ENCODE data around the gene PLCL1.
A peak's percentile ranks its signal among the peaks of the same experiment; 100 is the strongest.
"Not testable (repeated sequence)": the region's sequence is repeated elsewhere in the genome, so short reads cannot be mapped to it uniquely, and the experiment has no call there.

The PLCL1 gene

DNA sequence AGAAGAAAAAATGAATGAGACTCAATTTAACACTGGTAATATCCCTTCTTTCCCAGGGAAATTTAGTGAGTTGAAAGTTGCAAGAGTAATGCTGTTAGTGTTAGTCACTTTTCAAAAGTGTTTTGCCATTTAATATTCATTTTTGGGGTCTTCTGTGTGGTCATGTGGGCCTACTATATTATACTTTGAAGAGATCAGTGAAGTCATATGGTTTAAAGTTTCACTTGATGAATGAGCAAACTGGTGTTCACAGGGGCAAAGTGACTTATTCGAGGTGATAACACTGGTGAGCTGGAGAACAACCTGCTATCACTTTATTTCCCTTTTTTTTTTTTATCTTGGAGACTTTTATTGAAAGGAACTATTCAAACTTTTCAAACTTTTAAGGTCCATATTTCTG is 196.0 kb downstream of the PLCL1 start:
- no peak for DNase-seq (ENCODE audit: low read depth)

DNA sequence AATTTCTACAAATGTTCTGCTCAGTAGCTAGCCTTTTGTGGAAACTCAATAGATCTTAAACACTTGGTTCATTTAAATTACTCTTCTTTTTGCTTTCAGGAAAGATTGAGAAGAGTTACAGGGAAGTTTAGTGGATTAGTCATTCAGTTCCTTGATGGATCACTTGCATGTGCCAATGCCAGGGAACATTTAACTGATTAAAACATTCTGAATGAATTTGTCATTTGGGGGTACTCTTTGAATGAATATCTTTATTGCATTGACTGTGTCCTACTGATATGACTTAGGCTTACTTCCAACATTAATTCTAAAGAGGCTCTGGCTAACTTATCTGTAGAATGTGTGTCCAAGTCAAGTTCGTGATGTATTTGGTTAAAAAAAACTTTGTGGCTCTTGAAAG is 199.8 kb downstream of the PLCL1 start:
- DNase-seq (ENCODE audit: low read depth), result no peak

DNA sequence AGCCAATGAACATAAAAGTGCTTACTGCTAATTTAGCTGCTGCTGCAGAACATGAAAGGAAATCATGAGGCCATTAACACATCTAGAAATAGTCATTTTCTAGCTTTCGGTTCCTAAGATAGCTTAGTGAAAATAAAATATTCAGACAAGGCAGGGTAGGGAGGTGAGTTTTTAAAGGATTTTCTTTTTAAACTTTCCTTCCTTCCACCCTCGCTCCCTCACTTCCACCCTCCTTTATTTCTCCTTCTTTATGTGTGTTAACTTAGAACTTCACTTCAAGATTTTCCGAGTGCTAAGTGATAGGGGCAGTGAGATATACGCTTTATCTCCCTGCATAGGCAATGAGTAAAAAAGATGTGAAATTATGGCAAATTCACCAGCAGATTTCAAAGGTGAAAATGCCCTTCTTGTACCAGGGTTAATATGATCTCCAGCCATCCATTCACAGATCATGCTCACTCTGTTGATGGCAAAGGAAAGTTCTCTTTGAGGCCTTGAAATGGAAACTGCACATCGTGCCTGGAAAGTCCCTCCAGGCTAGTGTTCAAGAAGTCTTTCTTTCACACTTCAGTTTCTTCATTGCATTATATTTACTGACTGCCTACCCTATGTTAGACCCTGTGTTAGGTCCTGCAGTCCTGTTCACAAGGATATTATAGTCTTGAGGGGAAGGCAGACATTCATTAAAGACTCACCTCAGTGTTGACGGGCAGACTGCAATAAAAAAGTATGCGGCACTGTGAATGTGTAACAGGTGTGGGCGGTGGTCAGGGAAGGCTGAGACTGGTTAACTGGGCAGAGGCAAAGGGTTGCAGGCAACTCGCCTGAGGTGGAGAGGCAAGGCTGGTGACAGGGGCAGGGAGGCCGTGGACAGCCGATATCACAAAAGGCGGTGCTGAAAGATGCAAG is 200.8 kb downstream of the PLCL1 start:
- no peak for DNase-seq (ENCODE audit: low read depth)

DNA sequence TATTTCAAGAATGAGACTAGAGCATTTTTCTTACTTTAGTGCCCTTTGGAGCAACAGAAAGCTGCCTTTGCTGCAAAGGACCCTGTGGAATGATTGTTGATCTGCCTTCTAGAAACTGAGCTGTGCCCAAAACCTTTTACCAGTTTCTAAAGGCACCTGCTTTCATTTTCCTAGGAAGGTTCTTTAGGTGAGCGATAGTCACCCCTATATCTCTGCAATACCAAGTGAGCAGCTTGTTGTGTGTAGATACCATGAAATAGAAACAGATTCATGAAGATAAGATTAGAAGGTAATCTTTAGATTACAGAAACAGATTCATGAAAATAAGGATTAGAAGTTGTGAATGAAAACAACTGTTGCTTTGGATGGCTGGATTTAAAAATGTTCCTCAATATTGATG is 202.3 kb downstream of the PLCL1 start:
- DNase-seq (ENCODE audit: low read depth), result no peak

DNA sequence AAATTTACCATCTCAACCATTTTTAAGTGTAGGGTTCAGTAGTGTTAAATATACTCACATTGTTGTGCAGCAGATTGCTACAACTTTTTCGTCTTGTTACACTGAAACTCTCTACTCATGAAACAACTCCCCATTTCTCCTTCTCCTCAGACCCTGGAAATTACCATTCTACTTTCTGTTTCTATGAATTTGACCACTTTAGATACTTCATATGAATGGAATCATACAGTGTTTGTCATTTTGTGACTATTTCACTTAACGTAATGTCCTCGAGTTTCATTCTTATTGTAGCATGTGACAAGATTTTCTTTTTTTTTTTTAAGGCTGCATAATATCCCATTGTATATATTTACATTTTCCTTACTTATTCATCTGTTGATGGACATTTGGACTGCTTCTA is 203.8 kb downstream of the PLCL1 start:
- DNase-seq (ENCODE audit: low read depth), result no peak

DNA sequence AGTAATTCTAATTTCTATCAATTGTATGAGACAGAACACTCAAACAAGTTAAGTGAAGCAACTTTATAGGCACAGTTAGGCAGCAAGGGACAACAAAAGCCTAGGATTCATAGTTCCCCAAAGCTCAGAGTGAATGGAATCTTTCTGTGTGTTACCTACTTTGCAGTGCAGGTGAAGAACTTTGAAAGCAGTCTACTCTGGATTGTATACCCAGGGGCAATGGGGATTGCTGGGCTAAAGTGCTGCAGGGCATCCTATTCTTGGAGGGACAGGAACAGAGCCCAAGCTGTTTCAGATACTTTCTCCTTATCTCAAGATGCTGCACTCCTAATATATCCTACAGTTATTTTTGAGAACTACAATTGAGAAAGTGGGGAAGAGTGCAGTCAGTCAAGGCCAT is 207.6 kb downstream of the PLCL1 start:
- no peak for DNase-seq (ENCODE audit: low read depth)

DNA sequence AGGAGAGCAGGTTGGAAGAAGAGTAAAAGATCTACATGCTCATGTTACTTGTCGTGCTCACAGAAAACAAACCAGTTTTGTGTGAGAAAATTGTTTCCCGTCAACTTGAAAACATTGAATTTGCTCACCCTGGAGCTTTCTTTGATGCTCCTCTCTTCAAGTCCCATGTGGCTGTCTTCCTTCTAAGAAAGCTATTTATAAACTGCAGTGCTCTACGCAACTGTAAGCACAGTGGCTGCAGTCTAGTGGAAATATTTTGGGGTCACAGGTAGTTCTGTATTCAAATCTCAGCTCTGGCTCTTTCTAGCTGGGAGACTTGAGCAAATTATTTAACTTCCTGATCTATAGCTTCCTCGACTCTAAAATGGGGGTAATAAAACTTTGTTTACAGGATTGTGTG is 211.8 kb downstream of the PLCL1 start:
- DNase-seq (ENCODE audit: low read depth), result no peak

DNA sequence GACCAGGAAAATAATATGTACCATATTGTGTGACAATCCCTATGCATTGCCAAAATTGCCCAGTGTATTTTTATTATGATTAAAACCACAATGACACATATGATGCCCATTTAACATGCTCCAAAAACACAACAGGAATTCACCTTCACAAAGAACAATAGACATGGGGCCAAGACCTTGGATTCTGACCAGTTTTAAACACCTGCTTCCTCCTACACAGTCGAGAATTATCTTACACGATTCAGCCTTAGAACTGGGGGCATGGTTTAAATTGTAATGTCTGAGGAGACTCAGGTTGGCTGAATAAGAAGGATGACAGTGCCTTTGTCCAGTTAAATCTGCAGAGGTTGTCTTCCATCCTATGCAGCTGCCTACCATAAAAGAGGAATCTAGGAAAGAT is 212.7 kb downstream of the PLCL1 start:
- DNase-seq (ENCODE audit: low read depth), result no peak

DNA sequence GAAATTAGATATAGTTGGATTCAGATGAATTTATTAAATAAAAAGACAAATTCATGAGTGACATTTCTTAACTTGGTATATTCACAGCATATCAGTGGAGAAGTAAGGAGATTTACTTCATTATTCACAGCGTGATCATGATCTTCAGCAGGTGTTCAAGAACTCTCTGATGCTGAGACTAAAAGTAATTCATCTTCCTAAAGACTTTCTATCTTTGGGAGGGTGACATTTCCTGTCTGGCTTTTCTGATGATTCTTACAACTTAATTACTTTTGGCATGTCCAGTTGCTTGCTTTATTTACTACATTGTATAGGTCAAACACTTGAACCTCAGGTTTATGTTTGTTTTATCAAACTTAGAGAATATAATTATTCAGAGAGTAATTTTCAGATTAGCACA is 224.6 kb downstream of the PLCL1 start:
- DNase-seq (ENCODE audit: low read depth), result no peak

DNA sequence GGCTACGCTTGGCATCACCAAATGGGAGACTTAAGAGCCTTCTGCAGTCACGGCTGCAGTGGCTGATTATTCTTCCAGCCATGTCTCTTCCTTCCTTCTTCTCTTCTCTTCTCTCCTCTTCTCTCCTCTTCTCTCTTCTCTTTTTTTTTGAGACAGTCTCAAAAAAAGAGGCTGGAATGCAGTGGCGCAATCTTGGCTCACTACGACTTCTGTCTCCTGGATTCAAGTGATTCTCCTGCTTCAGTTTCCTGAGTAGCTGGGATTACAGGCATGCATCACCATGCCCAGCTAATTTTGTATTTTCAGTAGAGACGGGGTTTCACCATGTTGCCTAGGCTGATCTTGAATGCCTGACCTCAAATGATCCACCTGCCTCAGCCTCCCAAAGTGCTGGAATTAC is 225.2 kb downstream of the PLCL1 start:
- DNase-seq (ENCODE audit: low read depth), result not testable (repeated sequence)

DNA sequence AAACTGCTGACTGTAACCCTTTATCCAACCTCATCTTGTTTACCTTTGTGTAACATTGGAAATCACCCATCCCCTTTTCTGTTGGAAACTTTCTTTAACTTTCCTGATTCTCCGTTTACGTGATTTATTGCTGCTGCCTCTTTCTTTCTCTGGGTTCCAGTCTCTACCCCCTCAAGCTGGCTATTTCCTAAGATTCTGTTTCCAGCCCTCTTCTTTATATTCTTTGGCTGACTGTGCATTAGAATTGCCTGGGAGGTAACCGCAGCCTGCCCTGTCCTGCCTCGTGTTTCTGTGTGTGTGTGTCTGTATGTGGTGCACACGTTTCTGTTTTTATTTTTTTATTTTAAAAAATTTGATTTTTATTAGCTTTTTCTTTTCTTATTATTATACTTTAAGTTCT is 229.2 kb downstream of the PLCL1 start:
- no peak for DNase-seq (ENCODE audit: low read depth)

DNA sequence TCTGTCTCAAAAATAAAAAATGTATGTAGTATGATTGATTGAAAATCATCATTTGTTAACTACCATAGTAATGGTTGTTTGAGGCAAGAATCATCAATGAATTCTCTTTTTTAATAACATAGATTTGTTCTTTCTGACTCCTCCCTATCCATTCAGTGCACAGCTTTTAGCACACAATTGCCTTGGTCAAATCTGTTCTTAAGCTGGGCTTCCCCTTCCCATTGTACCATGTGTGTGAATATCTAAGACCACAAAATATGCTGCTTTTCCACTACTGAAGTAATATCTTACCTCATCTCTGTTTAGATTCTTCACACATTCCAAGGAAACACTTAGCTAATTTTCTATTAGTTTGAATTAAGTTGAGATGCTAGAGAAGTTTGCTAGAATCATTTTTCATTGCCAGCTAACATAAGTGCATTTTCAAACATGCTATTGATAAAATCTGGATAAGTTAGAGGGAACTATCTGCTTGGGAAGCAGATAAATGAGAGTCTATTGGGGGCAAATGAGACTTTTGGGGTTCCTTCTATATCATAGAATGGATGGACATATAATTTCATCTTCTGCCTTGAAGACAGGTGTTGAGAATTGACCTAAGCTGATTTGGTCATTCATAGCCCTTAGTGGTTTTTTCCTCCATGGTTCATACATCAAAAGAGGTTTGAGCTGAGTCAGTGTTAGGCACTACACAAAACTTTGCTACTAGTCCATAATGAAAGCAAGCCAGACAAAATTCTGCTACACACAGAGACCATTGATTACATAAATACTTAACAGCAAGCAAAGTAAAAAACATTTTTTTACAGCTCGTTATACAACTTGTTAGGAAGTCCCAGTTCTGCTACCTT is 231.9 kb downstream of the PLCL1 start:
- DNase-seq (ENCODE audit: low read depth), result no peak

DNA sequence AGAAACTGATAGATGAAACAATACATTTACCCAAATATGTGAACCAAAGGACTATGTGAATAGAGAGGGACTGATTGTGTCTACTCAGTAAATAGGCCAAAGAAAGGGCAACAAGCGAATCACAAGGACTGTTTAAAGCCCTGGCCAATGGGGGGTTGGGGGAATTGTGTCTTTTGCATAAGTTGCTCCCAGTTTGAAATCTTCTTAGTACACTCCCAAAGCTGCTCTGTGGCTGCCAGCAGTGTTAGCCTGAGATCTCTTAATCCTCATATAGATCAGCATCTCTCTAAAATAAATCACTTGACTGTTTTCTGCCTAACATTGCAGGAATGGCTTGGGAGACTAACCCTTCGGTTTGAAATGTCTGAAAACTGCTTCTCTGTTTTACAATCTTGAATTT is 236.4 kb downstream of the PLCL1 start:
- no peak for DNase-seq (ENCODE audit: low read depth)

DNA sequence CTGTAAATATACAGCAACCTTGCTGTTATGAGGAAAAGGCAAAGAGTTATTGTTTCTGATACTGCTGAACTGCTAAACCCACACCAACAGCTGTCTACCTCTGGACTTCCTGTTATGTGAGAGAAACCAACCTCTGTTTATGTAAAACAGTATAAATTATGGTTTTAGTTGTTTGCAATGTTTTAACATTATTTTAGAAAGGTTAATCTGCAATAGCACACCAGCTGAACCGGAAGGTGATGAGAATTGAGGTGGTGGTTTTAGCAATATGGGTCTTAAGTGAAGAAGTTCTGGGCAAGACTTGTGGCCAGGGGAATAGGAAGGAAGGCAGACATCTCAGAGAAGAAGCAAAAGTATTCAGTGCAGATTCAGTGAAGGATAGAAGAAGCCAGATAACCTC is 237.8 kb downstream of the PLCL1 start:
- no peak for DNase-seq (ENCODE audit: low read depth)

DNA sequence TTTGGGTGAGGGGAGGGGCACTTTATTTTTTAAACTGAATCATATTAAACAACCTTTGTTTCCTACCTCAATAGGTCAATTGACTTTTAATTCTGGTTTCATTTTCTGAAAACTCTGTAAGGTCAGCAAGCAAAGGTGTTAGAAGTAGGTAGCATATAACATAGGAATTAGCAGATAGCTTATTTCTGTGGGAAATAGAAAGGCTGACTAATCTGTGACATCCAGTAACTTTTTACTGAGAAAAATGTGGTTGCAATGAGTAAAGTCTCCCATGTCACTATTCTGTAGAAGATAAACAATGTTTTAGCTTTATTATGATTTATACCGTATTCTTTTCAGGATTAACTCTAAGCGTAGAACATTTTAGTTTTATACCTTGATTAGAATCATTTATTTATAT is 240.4 kb downstream of the PLCL1 start:
- no peak for DNase-seq (ENCODE audit: low read depth)

DNA sequence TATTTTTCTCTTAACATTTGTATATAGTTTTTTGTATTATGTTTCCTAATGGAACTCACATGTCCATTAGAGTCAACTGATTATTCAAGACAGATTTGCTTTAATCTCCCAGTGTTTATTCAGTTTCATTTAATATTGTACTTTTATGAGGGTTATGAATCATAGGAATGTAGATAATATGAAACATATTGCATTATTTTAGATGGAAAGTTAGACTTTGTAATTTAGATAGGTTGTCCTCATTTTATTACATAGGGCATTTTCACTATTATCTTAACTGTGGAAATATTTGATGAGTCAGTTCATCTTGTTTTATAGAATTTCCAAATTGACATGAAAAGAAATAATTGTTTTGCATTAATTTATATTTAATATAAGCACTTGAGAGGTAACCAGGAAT is 240.8 kb downstream of the PLCL1 start:
- DNase-seq (ENCODE audit: low read depth), result no peak

DNA sequence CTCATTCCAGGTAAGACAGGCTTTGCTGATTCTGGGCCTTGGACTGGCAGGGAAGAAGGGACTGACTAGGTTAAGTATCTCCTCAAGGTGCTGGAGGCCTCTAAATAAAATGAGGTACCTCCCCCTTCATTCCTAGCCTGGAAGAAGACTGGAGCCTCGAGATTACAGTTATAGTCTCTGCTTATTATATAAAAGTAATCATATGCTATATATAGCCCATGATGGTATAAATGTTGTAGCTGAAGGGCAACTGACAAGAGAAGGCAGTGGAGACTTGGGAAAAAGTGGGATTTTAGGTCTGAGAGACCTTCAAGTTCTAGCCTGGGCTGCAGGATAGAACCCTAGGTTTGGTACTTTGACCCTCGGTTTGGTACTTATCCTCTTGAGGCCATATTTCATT is 248.3 kb downstream of the PLCL1 start:
- DNase-seq (ENCODE audit: low read depth), result no peak

DNA sequence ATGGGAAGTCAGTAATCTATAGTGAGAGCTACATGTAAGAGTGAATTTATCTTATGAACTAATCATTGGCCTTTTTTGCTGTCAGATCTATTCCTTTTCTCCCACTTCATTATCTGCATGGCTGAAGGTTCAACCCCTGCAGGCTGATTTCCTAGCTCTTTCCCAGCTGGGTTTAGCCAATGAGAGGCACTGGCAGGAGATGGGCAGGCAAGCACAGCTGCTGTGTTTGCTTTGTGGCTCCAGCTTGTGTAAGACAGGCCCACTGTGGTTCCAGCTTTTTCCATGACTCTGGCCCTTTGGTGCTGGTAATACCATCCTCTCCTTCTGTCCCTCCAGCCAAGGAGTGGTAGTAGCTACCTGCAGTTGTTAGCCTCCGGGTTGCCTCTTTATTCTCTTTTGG is 248.8 kb downstream of the PLCL1 start:
- no peak for DNase-seq (ENCODE audit: low read depth)

DNA sequence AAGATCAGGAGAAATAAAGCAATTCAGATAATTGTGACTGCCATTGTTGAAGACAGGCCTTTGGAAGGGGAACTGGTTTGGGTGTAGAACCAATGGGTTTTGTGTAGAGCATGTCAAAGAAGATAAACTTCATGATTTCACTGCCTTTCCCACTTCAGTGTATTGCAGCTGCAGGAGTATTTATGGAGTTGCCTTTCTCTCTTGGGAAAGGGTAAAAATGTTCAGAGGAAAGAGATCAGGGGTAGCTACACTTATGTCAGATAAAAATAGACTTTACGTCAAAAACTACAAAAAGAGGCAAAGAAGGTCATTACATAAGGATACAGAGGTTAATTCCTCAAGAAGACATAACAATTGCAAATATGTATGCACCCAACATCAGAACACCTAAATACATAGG is 249.4 kb downstream of the PLCL1 start:
- no peak for DNase-seq (ENCODE audit: low read depth)

DNA sequence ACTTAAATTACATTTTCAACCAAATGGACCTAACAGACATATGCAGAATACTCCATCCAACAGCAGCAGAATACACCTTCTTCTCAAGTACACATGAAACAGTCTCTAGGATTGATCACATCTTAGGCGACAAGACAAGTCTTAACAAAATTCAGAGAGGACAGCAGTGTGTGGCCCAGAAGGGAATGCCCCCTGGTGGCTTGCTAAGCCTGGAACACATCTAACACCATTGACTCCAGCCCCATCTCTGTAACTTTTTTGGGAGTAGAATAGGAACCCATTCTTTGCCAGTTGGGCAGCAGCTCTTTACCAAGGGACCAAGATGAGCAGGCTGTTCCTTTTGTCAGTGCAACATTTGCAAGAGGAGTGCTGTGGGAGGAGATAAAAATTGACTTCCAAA is 249.9 kb downstream of the PLCL1 start:
- DNase-seq (ENCODE audit: low read depth), result peak; percentile 6

DNA sequence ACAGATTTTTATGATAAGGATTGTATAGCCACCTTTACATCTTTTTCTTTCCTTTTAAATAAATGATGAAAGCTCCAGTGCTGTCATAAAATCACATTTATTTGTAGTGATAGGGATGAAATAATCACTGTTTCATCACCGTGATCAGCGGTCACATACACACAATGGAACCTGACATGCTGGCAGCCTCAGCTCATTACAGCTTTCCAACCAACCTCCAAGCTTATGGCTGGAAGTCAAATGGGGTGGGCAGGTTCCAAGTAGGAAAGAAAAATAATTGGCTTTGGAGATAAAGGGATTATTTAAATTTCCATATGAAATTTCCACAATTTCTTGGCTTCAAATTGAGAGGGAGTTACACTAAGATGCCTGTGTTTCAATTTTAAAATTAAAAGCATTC is 251.3 kb downstream of the PLCL1 start:
- no peak for DNase-seq (ENCODE audit: low read depth)

DNA sequence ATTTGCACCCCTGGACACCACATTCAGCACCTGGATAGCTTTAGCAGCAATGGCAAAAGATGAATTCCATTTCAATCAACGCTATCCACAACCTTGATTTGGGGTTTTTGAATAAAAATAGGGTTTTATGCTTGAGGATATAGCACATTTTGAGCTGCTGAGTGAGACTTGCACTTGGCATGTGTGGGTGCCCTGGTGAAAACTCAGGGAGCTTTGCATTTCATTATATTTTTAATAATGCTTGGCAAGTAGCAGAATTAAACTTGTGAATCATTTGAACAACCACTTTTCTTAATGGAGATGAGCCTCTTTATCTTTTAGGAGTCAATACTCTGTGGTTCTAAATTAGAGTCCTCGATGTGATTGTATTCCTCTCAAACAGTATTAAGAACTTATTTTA is 252.4 kb downstream of the PLCL1 start:
- no peak for DNase-seq (ENCODE audit: low read depth)

DNA sequence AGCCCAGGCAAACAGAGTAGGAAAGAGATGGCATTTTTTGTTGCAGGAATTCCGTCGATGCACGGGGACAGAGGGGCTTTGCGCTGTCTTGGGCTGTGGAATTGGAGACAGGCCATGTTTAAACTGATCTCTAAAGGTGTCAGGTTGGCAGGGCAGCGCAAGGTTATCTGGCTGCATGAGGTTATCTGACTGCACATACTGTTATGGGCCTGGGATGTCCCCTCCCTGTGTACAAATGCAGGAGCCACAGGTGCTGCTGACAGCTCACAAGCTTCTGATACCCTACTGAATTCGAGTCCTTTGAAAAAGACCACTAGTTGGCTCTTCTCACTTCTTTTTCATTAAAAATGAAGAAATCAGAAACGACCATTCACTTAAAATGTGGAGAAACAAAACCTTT is 255.4 kb downstream of the PLCL1 start:
- no peak for DNase-seq (ENCODE audit: low read depth)

All from activated T-helper 1 cell treated with Interleukin-2 at 50 U/mL for 16 hours (primary cell).